WTC11 (cell line): Measurements from ENCODE around the gene COG3. TPM values are rescaled to one million over a fixed set of nuclear protein-coding genes. Genes with fewer than 3 reads are reported as not detected.

Experiments used
- ARID4B ChIP-seq: sonication (generic); formaldehyde crosslinking; IDR thresholded peaks from 2 replicates; pipeline ENCODE4 v1.8.0; 2023; ENCODE audit warnings: missing genetic modification reagents, mild to moderate bottlenecking, borderline replicate concordance
- ETV6 ChIP-seq: sonication (generic); formaldehyde crosslinking; IDR thresholded peaks from 2 replicates; pipeline ENCODE4 v1.8.1; 2022; ENCODE audit warnings: mild to moderate bottlenecking, missing genetic modification reagents
- GTF2I ChIP-seq: fragments of 250-450 bp; sonication (Bioruptor Pico); conservative IDR thresholded peaks from 2 replicates; pipeline ENCODE4 v1.4.0; 2021; ENCODE audit warnings: mild to moderate bottlenecking
- ZBTB43 ChIP-seq: sonication (generic); formaldehyde crosslinking; IDR thresholded peaks from 2 replicates; pipeline ENCODE4 v1.8.1; 2023; ENCODE audit warnings: mild to moderate bottlenecking, missing genetic modification reagents
- total RNA-seq: library from RNA; stranded (reverse); gene quantifications from 3 replicates; pipeline ENCODE4 v1.2.3, GENCODE V29; 2021
- TF ChIP-seq, protein P1 (sequence below): fragments of 250-450 bp; sonication (Bioruptor Pico); IDR thresholded peaks from 2 replicates; pipeline ENCODE4 v1.8.0; 2021; ENCODE audit warnings: mild to moderate bottlenecking
- TF ChIP-seq, protein P2 (sequence below): sonication (generic); formaldehyde crosslinking; IDR thresholded peaks from 2 replicates; pipeline ENCODE4 v1.8.1; 2023; ENCODE audit warnings: mild to moderate bottlenecking, missing genetic modification reagents, borderline replicate concordance
- TF ChIP-seq, protein P3 (sequence below): sonication (generic); formaldehyde crosslinking; IDR thresholded peaks from 2 replicates; pipeline ENCODE4 v1.8.1; 2023; ENCODE audit warnings: mild to moderate bottlenecking, missing genetic modification reagents
- TF ChIP-seq, protein P4 (sequence below): sonication (generic); formaldehyde crosslinking; IDR thresholded peaks from 2 replicates; pipeline ENCODE4 v1.8.0; 2023; ENCODE audit warnings: mild to moderate bottlenecking, missing genetic modification reagents
- TF ChIP-seq, protein P5 (sequence below): sonication (generic); formaldehyde crosslinking; IDR thresholded peaks from 2 replicates; pipeline ENCODE4 v1.8.0; 2022; ENCODE audit warnings: mild to moderate bottlenecking, missing genetic modification reagents

COG3 gene
- total RNA-seq, 1 experiment from 2014 or later, result 21.6 TPM

DNA sequence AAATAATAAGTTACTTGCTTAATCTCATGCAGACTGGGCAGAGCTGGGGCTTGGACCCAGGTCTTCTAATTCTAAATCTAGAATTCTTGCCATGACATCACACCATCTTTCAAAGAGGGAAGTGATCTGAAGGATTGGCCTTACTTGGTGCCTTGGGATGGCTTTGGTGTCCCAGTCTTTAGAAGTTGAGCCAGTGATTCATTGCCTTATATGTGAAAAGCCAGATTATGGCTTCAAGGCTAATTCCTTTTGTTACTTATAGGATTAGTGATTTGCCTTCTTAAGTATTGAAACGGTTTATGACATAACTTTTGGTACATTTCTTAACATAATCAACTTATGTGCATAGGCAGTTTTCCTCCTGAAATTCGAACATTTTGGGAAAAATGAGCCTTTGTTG, 14.9 kb downstream of the COG3 start (continued):
- no peak for TF ChIP-seq ARID4B (CRISPR knock-in tag)
- no peak for TF ChIP-seq GTF2I (CRISPR knock-in tag)
- no peak for TF ChIP-seq ZBTB43 (CRISPR knock-in tag)
- TF ChIP-seq, protein P1, sequence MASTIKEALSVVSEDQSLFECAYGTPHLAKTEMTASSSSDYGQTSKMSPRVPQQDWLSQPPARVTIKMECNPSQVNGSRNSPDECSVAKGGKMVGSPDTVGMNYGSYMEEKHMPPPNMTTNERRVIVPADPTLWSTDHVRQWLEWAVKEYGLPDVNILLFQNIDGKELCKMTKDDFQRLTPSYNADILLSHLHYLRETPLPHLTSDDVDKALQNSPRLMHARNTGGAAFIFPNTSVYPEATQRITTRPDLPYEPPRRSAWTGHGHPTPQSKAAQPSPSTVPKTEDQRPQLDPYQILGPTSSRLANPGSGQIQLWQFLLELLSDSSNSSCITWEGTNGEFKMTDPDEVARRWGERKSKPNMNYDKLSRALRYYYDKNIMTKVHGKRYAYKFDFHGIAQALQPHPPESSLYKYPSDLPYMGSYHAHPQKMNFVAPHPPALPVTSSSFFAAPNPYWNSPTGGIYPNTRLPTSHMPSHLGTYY (CRISPR knock-in tag), result no peak
- TF ChIP-seq, protein P2, sequence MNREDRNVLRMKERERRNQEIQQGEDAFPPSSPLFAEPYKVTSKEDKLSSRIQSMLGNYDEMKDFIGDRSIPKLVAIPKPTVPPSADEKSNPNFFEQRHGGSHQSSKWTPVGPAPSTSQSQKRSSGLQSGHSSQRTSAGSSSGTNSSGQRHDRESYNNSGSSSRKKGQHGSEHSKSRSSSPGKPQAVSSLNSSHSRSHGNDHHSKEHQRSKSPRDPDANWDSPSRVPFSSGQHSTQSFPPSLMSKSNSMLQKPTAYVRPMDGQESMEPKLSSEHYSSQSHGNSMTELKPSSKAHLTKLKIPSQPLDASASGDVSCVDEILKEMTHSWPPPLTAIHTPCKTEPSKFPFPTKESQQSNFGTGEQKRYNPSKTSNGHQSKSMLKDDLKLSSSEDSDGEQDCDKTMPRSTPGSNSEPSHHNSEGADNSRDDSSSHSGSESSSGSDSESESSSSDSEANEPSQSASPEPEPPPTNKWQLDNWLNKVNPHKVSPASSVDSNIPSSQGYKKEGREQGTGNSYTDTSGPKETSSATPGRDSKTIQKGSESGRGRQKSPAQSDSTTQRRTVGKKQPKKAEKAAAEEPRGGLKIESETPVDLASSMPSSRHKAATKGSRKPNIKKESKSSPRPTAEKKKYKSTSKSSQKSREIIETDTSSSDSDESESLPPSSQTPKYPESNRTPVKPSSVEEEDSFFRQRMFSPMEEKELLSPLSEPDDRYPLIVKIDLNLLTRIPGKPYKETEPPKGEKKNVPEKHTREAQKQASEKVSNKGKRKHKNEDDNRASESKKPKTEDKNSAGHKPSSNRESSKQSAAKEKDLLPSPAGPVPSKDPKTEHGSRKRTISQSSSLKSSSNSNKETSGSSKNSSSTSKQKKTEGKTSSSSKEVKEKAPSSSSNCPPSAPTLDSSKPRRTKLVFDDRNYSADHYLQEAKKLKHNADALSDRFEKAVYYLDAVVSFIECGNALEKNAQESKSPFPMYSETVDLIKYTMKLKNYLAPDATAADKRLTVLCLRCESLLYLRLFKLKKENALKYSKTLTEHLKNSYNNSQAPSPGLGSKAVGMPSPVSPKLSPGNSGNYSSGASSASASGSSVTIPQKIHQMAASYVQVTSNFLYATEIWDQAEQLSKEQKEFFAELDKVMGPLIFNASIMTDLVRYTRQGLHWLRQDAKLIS (CRISPR knock-in tag), result no peak
- TF ChIP-seq, protein P3, sequence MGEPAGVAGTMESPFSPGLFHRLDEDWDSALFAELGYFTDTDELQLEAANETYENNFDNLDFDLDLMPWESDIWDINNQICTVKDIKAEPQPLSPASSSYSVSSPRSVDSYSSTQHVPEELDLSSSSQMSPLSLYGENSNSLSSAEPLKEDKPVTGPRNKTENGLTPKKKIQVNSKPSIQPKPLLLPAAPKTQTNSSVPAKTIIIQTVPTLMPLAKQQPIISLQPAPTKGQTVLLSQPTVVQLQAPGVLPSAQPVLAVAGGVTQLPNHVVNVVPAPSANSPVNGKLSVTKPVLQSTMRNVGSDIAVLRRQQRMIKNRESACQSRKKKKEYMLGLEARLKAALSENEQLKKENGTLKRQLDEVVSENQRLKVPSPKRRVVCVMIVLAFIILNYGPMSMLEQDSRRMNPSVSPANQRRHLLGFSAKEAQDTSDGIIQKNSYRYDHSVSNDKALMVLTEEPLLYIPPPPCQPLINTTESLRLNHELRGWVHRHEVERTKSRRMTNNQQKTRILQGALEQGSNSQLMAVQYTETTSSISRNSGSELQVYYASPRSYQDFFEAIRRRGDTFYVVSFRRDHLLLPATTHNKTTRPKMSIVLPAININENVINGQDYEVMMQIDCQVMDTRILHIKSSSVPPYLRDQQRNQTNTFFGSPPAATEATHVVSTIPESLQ (CRISPR knock-in tag), result no peak
- TF ChIP-seq, protein P4, sequence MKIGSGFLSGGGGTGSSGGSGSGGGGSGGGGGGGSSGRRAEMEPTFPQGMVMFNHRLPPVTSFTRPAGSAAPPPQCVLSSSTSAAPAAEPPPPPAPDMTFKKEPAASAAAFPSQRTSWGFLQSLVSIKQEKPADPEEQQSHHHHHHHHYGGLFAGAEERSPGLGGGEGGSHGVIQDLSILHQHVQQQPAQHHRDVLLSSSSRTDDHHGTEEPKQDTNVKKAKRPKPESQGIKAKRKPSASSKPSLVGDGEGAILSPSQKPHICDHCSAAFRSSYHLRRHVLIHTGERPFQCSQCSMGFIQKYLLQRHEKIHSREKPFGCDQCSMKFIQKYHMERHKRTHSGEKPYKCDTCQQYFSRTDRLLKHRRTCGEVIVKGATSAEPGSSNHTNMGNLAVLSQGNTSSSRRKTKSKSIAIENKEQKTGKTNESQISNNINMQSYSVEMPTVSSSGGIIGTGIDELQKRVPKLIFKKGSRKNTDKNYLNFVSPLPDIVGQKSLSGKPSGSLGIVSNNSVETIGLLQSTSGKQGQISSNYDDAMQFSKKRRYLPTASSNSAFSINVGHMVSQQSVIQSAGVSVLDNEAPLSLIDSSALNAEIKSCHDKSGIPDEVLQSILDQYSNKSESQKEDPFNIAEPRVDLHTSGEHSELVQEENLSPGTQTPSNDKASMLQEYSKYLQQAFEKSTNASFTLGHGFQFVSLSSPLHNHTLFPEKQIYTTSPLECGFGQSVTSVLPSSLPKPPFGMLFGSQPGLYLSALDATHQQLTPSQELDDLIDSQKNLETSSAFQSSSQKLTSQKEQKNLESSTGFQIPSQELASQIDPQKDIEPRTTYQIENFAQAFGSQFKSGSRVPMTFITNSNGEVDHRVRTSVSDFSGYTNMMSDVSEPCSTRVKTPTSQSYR (CRISPR knock-in tag), result no peak
- TF ChIP-seq ETV6, result no peak
- TF ChIP-seq, protein P5, sequence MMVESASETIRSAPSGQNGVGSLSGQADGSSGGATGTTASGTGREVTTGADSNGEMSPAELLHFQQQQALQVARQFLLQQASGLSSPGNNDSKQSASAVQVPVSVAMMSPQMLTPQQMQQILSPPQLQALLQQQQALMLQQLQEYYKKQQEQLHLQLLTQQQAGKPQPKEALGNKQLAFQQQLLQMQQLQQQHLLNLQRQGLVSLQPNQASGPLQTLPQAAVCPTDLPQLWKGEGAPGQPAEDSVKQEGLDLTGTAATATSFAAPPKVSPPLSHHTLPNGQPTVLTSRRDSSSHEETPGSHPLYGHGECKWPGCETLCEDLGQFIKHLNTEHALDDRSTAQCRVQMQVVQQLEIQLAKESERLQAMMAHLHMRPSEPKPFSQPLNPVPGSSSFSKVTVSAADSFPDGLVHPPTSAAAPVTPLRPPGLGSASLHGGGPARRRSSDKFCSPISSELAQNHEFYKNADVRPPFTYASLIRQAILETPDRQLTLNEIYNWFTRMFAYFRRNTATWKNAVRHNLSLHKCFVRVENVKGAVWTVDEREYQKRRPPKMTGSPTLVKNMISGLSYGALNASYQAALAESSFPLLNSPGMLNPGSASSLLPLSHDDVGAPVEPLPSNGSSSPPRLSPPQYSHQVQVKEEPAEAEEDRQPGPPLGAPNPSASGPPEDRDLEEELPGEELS (CRISPR knock-in tag), result no peak
